Breast epithelium (tissue), 3 donors: ENCODE data around the gene GFPT2.

Source experiments
- CTCF ChIP-seq, 3 donors: fragments of 450-650 bp; IDR thresholded peaks; one replicate each; pipeline ENCODE4 v1.5.1; 2016 to 2017; ENCODE audit warnings: antibody characterized with exemption in 3 of 3, mild to moderate bottlenecking in 3 of 3, moderate library complexity in 3 of 3
- POLR2A ChIP-seq: fragments of 450-650 bp; IDR thresholded peaks from one replicate; pipeline ENCODE4 v1.6.1; 2016; ENCODE audit warnings: antibody characterized with exemption, mild to moderate bottlenecking, moderate library complexity
- POLR2AphosphoS5 ChIP-seq, 3 donors: sonication (generic); formaldehyde crosslinking; IDR thresholded peaks; one replicate each; pipeline ENCODE4 v1.6.1; 2017; ENCODE audit warnings: antibody characterized with exemption in 3 of 3

DNA sequence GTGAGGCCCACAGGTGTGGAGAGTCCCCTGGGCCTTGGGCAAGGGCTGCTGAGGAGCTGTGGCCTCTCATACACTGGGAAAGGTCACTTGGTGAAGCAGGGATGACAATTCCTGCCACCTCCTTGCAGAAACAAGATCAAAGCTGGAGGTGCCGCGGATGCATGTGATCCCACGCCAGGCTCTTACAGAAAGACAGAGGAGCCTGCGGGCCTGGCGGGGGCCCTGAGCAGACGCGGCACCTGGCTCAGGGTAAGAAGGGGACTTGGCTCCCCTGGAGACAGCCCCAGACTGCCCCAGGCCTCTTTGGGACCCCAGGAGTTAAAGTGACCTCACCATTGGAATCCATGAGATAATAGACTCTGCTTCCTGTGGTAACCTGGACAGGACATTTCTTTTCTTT, 4.8 kb downstream of the GFPT2 start:
- no peak for TF ChIP-seq CTCF (IDR thresholded peaks at IDR 0.05)
- no peak for TF ChIP-seq POLR2AphosphoS5 (IDR thresholded peaks at IDR 0.05)
- no peak for TF ChIP-seq POLR2A
